Measurements from ENCODE around the gene S100A13. TPM values are rescaled to one million over a fixed set of nuclear protein-coding genes. Genes with fewer than 3 reads are reported as not detected.

S100A13 gene
- total and polyA plus RNA-seq, 10 of the 15 experiments (the other 5 are each of a cell fraction or from before 2014, with no cell fraction given), result 5.7 to 30.9 (median 9.1) TPM

- SMC1A ChIA-PET (ENCODE audit: uncharacterized antibody, unreplicated experiment), result interaction anchor here (1.0 kb wide), 1 partner anchor 76 kb away, joined by 3 read pairs; no protein-coding TSS in a partner anchor
- H3K4me3 ChIP-seq, result no peak overlapping the region
- no peaks in the 10 kb centered on the region for H3K79me2 ChIP-seq (ENCODE audit: control insufficient read depth, insufficient read depth, low read length)
- in situ Hi-C loops (cut with MboI) (no loop called here), intact Hi-C loops (cut with micrococcal nuclease; ENCODE audit: unreplicated experiment) (no loop called here)
- peaks cover 10 to 31% of the 10 kb centered on the region in 2 experiments for H3K36me3 ChIP-seq (ENCODE audit: control insufficient read depth in 2 of 2, insufficient read depth in 2 of 2, low read length in 1 of 2)
- WGBS (ENCODE audit: insufficient coverage, insufficient replicate concordance, low lambda C conversion rate, missing lambda C conversion rate), result 90% methylated on average over 10 of the region's 10 CpGs
- DNase-seq (ENCODE audit: low read depth, low spot score) (no peak), FAIRE-seq (no peak), ATAC-seq (no peak; the same call in 2 of the 3 replicates)
- TF ChIP-seq POLR2A (IDR thresholded peaks at IDR 0.05; ENCODE audit: low read depth, low read length), result peak; percentile 72
- TF ChIP-seq MTA2 (IDR thresholded peaks at IDR 0.05; ENCODE audit: low read depth), result no peak
- no peak for TF ChIP-seq ESRRA (IDR thresholded peaks at IDR 0.05; ENCODE audit: low read length)
- TF ChIP-seq ATF3 (IDR thresholded peaks at IDR 0.05; ENCODE audit: borderline replicate concordance, extremely low read depth, low read depth, low read length), result no peak
- TF ChIP-seq ZBTB4 (CRISPR knock-in tag; IDR thresholded peaks at IDR 0.05), result no peak
- TF ChIP-seq YY1 (IDR thresholded peaks at IDR 0.05; ENCODE audit: low read depth, low read length), result no peak
- no peak for TF ChIP-seq ETV6 (conservative IDR thresholded peaks at IDR 0.05 in 1 of 2, IDR thresholded peaks at IDR 0.05 in 1 of 2; ENCODE audit: borderline replicate concordance in 1 of 2, low read depth in 1 of 2)
- no peak for TF ChIP-seq CHD1 (IDR thresholded peaks at IDR 0.05; ENCODE audit: low read depth, low read length)
- no peak for TF ChIP-seq E2F4 (IDR thresholded peaks at IDR 0.05; ENCODE audit: low read depth, low read length)
- no peak for TF ChIP-seq PAX5 (IDR thresholded peaks at IDR 0.05; ENCODE audit: borderline replicate concordance, low read depth, low read length)
- 0 out of 3 replicates have a peak, but pooled peaks have one; percentile 13 for TF ChIP-seq POU2F2 (IDR thresholded peaks at IDR 0.05; ENCODE audit: borderline replicate concordance, low read depth, low read length)
- POLR2A ChIA-PET, result interaction anchor here (1.0 to 6.7 kb wide), 4 partner anchors 10 to 14 kb away, joined by 3 to 35 read pairs (median 6); partner anchors contain the start of gene CHTOP
- BruUV-seq (replicated peaks), result no TSS peak
- no peaks in the 10 kb centered on the region for H3K27me3 ChIP-seq (replicated peaks in 1 of 2; ENCODE audit: control insufficient read depth in 2 of 2, insufficient read depth in 2 of 2, low read length in 1 of 2)
- no peaks in the 10 kb centered on the region for H4K20me1 ChIP-seq (ENCODE audit: control insufficient read depth, insufficient read depth)
- no peak overlapping the region for H2AFZ ChIP-seq (ENCODE audit: control insufficient read depth, low read depth, low read length)
- H3K9ac ChIP-seq (ENCODE audit: control insufficient read depth, insufficient read depth, low read length), result no peak overlapping the region
- H3K27ac ChIP-seq (ENCODE audit: control insufficient read depth, insufficient read depth), result no peak overlapping the region
- CTCF ChIA-PET, result interaction anchor here (0.7 to 1.1 kb wide), 3 partner anchors 14 to 114 kb away, joined by 3 to 4 read pairs (median 3); partner anchors contain the start of gene S100A13
- RAD21 ChIA-PET (ENCODE audit: unreplicated experiment), result no interaction called here
- no peaks in the 10 kb centered on the region for H3K9me3 ChIP-seq (replicated peaks; ENCODE audit: control insufficient read depth, insufficient read depth, low read length)
- H3K4me2 ChIP-seq (ENCODE audit: control insufficient read depth, insufficient read depth), result no peak overlapping the region
- no peaks in the 10 kb centered on the region for H3K4me1 ChIP-seq (ENCODE audit: control insufficient read depth, insufficient read depth, low read length)
Measured at GRCh38 chr1:153648000-153648643, 20.8 kb upstream of the S100A13 start.
